ENCODE measurements around the gene PDE4B.

PDE4B gene

GRCh38 chr1:66341446-66342089 lies 548.9 kb downstream of the PDE4B start:
- no peak for DNase-seq (ENCODE audit: low spot score)

DNA sequence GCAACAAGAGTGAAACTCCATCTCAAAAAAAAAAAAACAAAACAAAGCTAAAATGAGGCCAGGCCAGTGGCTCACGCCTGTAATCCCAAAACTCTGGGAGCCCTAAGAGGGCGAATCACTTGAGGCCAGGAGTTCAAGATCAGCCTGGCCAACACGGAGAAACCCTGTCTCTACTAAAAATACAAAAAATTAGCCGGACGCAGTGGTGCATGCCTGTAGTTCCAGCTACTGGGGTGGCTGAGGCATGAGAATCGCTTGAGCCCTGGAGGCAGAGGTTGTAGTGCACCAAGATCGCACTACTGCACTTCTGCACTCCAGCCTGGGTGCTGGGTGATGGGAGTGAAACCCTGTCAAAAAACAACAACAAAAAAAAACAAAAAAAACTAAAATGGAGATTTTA lies 550.0 kb downstream of the PDE4B start:
- no peak for DNase-seq (ENCODE audit: low spot score)

- no peak for DNase-seq (ENCODE audit: low spot score)
Observed at GRCh38 chr1:66343569-66344325, 551.1 kb downstream of the PDE4B start.

DNA sequence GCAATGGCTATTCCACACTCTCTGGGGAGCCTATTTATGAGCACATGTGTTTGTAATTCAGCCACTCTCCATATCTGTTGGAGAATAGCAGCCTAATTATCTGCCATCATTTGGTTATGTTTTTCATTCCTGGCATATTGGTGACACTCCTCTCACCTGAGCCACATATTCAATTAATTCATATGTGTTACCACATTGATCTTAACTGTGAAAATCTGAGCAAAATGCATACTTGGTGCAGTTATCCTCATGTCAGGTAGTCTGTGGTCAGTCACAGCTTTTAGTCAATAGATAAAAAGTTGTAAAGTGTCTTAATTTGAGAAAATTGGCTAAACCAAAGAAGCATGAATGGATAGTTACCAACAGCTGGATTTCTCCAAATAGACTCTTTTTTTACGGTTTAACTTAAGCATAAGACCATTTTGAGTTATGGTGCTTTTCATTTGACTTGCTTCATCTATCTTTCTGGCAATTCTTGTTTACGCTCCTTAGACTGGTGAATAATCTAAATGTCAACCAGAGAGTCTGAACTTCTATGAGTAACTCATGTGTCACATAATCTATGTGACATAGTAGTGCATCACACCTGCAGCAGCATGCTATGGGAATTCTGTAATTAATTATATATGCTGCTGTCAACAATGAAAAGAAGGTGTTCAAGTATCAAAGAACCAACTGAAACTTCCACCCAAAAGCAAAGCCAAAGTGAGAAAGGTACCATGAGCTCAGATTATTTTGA lies 553.5 kb downstream of the PDE4B start:
- DNase-seq (ENCODE audit: low spot score): no peak

DNA sequence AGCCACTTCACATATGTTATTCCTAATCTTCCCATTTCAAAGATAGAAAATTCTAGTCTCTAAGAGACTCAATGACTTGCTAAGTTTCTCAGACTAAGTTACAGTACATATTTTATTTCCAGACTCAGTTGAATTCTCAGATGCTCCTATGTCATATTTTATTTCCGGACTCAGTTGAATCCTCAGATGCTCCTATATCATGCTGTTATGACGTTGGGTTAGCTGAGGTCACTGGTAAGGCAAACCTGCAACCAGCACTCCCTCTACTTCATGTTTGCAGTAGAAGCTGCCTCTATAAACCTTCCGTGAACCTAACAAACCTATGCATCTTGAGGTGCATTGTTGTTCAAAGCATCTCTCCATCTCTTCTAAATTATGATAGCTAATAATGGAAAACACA lies 554.2 kb downstream of the PDE4B start:
- no peak for DNase-seq (ENCODE audit: low spot score)

DNA sequence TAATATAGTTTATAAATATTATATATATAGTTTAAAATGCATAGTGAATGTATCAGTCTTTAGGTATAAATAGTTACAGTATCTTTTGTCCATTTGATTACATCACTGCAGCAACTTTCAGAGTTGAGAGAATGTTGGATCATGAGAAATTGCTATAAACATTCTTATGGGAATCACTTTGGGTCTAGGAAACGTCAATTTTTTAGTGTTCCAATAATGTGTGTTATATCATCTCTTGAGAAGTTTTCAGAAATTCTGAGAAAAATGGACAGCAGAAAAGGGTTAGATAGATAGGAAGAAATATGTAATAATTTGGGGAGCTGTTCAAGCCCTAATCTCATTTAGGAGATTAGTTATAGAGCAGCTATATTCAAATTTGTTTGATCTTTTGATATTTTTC lies 556.1 kb downstream of the PDE4B start:
- no peak for DNase-seq (ENCODE audit: low spot score)

- DNase-seq (ENCODE audit: low spot score): no peak
Observed at GRCh38 chr1:66349242-66349641, 556.5 kb downstream of the PDE4B start.

DNA sequence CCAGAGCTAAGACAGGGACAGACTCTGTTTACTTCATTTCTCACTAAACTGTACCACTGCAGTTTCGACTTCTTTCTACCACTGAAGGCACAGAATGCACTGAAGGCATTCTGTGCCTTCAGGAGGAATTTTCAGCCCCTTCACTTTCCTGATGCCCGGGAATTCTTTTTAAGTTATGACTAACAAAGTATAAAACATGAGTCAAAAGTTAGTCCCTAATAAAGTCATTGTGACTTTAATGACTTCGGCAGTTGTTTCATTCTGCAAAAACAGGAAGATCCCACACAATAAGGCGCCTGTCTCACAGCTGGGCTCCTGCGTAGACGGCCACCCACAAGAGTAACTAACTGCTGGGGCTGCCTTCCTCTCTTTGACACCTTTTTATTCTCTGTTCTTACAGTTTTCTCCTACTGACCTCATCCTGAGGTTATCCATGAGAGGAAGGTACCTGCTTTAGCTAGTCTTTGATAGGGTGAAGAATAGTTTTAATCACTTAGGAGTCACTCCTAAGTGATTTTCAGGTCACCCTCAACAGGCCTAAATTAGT lies 557.4 kb downstream of the PDE4B start:
- peak; percentile 51 for DNase-seq (ENCODE audit: low spot score)

DNA sequence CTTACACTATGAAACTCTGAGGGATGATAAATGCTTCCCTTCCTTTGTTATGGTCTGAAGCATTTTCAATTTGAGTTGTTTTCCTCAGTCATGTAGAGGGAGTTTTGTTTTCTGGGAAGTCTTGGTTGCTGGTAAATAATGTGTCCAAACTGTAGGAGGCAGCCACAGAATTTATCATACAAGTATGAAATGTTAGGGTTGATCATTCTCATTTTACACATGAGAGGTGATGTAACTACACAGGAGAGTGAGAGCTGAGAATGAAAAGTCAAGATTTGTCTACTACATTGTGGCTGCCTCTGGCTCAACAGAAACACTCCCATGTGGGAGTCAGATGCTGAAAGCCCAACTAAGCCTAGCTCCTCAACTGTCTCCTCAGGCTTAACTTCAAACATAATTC lies 558.8 kb downstream of the PDE4B start:
- no peak for DNase-seq (ENCODE audit: low spot score)

DNA sequence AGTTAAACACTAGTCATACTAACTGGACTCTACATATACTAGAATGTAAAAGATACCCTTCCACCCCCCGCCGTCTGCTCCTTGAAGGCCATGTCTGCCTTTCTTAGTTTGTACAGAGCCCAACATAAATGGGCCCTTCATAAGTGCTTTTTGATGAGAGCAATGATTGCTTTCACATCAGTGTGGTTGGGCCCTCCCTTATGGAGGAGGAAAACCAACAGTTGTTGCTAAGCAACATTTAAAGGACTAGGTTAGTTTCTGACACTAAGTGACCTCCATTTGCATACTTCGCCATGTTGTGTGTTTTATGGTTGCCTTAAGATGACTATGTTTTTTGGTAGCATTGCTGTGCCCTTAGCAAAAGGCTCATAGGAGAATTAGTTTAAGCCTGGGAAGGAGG lies 559.2 kb downstream of the PDE4B start:
- no peak for DNase-seq (ENCODE audit: low spot score)

- DNase-seq (ENCODE audit: low spot score): no peak
Observed at GRCh38 chr1:66352792-66353191, 560.1 kb downstream of the PDE4B start.

- DNase-seq (ENCODE audit: low spot score): no peak
Observed at GRCh38 chr1:66353257-66353656, 560.6 kb downstream of the PDE4B start.

DNA sequence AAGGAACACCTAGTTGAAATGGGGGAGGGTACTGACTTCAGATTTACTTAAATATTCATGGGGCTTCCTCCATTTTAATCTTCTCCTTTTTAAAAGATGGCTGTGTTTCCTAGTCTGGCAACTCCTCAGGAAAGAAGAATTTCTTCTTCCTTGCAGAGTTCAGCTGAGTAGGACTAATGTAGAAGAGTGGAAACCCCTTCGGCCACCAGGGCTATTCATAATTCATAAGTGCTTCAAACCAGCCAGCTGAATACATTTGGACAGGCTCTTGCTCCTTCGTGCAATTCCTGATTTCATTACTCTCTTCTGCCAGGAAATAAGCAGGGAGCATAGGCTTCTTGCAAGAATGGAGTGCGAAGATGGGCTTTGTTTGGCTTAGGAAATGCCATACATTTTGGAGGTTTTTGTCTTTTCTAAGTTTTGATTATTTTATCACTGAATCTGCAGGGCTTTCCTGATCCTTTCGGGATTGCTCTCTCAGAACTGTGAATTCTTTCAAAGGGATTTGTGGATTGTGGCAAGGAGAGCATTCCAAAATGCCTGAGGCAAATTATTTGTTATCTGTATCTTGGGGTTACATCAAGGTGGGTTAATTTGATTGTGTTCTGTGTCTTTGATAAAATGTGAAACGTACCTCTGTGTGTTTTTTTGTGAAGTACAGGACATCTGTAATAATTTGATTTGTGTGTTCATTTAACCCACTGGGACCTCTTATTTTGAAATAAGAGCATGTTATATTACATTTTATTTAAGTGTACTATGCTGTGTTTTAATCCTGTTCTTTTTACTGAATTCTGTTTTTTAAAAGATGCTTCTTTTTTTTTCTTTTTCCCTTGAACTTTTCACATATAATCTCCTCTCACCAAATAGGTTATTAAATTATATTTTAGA lies 561.9 kb downstream of the PDE4B start:
- peak; percentile 6 for DNase-seq (ENCODE audit: low spot score)

- DNase-seq (ENCODE audit: low spot score): no peak
Observed at GRCh38 chr1:66355756-66356155, 563.1 kb downstream of the PDE4B start.

- no peak for DNase-seq (ENCODE audit: low spot score)
Observed at GRCh38 chr1:66356605-66357004, 563.9 kb downstream of the PDE4B start.

GRCh38 chr1:66357021-66357420 lies 564.3 kb downstream of the PDE4B start:
- no peak for DNase-seq (ENCODE audit: low spot score)

- no peak for DNase-seq (ENCODE audit: low spot score)
Observed at GRCh38 chr1:66357478-66358197, 564.9 kb downstream of the PDE4B start.

GRCh38 chr1:66359269-66359668 lies 566.6 kb downstream of the PDE4B start:
- no peak for DNase-seq (ENCODE audit: low spot score)

- DNase-seq (ENCODE audit: low spot score): no peak
Observed at GRCh38 chr1:66359815-66360214, 567.1 kb downstream of the PDE4B start.

GRCh38 chr1:66360285-66360724 lies 567.6 kb downstream of the PDE4B start:
- DNase-seq (ENCODE audit: low spot score): no peak
